Left lung (tissue), 10 donors: ENCODE measurements around the gene OBSCN. TPM values are rescaled to one million over a fixed set of nuclear protein-coding genes. Genes with fewer than 3 reads are reported as not detected.

ENCODE experiments used
- ATAC-seq: fragments of 200-7000 bp; cut with Tn5 transposase; one replicate; pipeline ENCODE4 v1.9.1; 2020; ENCODE audit warnings: moderate library complexity
- DNase-seq, 4 donors: peaks; one replicate each; pipeline ENCODE4 v3.0.0-alpha.2; 2013 to 2020
- H3K27ac ChIP-seq, 2 donors: fragments of 200-600 bp; sonication (generic) in 1 of 2; one replicate each; pipeline versions ENCODE4 v1.5.0 to v1.8.0; 2020 to 2021
- H3K27me3 ChIP-seq, 2 donors: fragments of 200-600 bp; sonication (generic) in 1 of 2; one replicate each; pipeline versions ENCODE4 v1.5.0 to v1.8.0; 2020 to 2021
- H3K36me3 ChIP-seq, 2 donors: fragments of 200-600 bp; sonication (generic) in 1 of 2; one replicate each; pipeline versions ENCODE4 v1.5.0 to v1.8.0; 2020 to 2021
- H3K4me1 ChIP-seq, 2 donors: fragments of 200-600 bp; one replicate each; pipeline ENCODE4 v1.8.0; 2021
- H3K4me3 ChIP-seq, 2 donors: fragments of 200-600 bp; sonication (generic) in 1 of 2; one replicate each; pipeline versions ENCODE4 v1.5.0 to v1.8.0; 2020 to 2021; ENCODE audit warnings: mild to moderate bottlenecking in 1 of 2
- H3K9me3 ChIP-seq, 2 donors: fragments of 200-600 bp; sonication (generic) in 1 of 2; one replicate each; pipeline versions ENCODE4 v1.5.0 to v1.8.0; 2020 to 2021
- CTCF ChIP-seq, 2 donors: fragments of 200-600 bp; sonication (generic) in 1 of 2; IDR thresholded peaks; one replicate each; pipeline versions ENCODE4 v1.5.0 to v1.8.0; 2021; ENCODE audit warnings: antibody characterized with exemption in 2 of 2
- intact Hi-C, 2 donors: fragments of 100-400 bp; cut with DNase I; formaldehyde crosslinking; loops; one replicate each; pipeline versions ENCODE4 v1.11.2 to v1.14.2; 2022
- polyA plus RNA-seq, 6 donors: library from polyadenylated mRNA; unstranded; fragments of 120-200 nt; gene quantifications; one replicate each; pipeline ENCODE4 v1.2.1, GENCODE V29; 2013; ENCODE audit not compliant: insufficient read length in 6 of 6
- total RNA-seq, 2 donors: library from RNA; stranded (reverse); fragmentation: NEBNext Ultra II Directional; extraction: Animal tissue kit (Norgen Biotek cat#: 25700); gene quantifications; one replicate each; pipeline ENCODE4 v1.2.1, GENCODE V29; 2021
- donor health status: DM: no; HTN: yes; CAD: no.
- donor health status: DM: no; HTN: no; CAD: no.

Gene OBSCN
- total and polyA plus RNA-seq, 8 donors, result 20.3 to 69.5 (median 47.5) TPM

DNA sequence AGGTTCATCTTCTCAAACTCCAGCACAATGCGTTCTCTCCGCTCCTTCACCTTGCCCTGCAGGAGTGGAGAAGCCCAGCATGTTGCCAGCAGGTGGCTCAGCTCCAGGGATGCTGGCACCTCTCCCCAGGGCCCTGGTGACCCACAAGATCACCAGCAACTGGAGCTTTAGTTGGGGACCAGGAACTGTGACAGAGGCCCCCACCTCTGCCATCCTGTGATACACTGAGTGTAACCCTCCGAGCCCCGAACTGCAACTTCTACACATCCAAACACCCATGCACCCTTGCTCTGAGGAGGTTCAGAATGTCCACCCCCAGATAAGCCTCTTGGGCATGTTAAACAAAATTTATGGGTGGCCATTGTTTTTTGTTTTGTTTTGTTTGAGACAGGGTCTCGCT is 203.3 kb downstream of the OBSCN start:
- H3K9me3 ChIP-seq, result no peaks in the 10 kb centered on the region
- no peak for ATAC-seq

DNA sequence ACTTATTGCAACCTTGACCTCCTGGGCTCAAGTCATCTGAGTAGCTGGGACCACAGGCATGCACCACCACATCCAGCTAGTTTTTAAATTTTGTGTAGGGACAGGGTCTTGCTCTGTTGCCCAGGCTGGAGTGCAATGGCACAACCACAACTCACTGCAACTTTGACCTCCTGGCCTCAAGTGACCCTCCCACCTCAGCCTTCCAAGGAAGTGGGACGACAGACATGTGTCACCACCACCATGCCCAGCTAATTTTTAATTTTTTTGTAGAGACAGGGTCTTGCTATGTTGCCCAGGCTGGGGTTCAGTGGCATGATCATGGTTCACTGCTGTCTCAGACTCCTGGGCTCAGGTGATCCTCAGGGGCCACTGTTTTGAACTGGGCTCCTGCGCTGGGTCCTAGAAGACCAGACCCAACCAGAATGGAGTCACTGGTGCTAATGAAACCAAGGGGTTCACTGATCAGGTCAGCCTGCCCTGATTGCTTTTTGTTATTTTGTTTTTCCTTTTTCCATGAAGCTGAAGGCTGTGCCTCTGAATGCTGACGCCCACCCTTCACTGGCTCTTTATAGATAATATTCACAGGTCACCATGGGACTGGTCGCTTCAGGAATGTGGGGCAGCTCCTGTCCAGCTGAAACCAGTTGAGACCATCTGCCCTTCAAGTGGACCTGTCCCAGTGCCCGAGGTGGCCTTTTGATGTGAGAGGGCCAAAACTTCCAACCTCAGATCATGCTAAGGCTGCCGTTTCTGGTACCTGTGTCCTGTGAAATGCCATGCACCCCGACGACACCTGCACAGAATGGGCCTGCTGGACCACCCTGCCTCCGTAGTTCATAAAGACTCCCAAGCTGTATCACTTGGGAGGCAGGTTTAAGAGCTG is 203.9 kb downstream of the OBSCN start:
- ATAC-seq, result no peak
- H3K4me3 ChIP-seq, result no peak overlapping the region
- H3K36me3 ChIP-seq, result peaks cover 0 to 12% of the 10 kb centered on the region in 2 donors
- peaks cover 17 to 23% of the 10 kb centered on the region in 2 donors for H3K4me1 ChIP-seq
- DNase-seq, result peak in 1 of 4 donors; percentile 22
- no peak overlapping the region for H3K27ac ChIP-seq
- H3K9me3 ChIP-seq, result no peaks in the 10 kb centered on the region
- intact Hi-C loops, result no loop called here
- H3K27me3 ChIP-seq, result peaks cover 13 to 29% of the 10 kb centered on the region in 2 donors
- TF ChIP-seq CTCF (IDR thresholded peaks at IDR 0.05), result no peak

More for the DNA sequence above, 203.3 kb downstream of the OBSCN start:
- Histone ChIP-seq H3K27me3 (peaks cover 9 to 22% of the 10 kb centered on the region in 2 donors), H3K27ac (no peak overlapping the region), H3K36me3 (peaks cover 0 to 12% of the 10 kb centered on the region in 2 donors), H3K4me1 (peaks cover 14 to 18% of the 10 kb centered on the region in 2 donors), H3K4me3 (no peak overlapping the region)
- intact Hi-C loops, result no loop called here
- TF ChIP-seq CTCF (IDR thresholded peaks at IDR 0.05), result no peak
- DNase-seq, result peak in 1 of 4 donors; percentile 25

DNA sequence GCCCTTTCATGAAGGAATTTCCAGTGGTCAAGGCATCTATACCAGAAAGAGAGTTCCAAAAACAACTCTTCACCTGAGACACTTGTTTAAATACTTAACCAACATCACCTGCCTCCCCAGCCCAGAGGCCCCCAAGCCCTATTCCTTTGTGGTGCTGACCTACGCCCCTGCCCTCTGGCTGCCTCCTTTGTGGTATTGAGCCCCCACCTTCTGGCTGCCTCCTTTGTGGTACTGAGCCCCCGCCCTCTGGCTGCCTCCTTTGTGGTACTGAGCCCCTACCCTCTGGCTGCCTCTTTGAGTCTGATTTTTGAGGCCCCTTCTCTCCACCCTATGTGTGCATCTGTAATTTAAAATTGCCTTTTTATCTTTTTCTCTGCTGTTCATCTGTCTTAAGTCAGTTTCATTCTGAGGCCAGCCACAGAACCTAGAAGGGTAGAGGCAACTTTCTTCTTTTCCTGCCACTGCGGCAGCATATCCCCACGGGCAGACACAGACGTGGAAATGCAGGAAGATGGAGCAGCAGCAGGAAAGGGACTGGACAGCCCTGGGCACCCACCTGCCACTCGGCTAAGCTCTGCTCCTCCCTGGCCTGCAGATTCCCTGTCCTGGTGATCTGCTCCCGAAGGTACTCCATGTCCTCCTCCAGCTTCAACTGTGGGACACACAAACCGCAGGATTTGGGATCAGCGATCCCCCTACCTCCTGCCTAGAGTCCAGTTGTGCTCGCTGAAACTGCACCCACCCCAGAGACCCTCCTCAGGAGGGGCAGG is 205.6 kb downstream of the OBSCN start:
- intact Hi-C loops, result no loop called here
- peaks cover 7 to 18% of the 10 kb centered on the region in 2 donors for H3K4me1 ChIP-seq
- H3K4me3 ChIP-seq, result no peak overlapping the region
- peaks cover 0 to 12% of the 10 kb centered on the region in 2 donors for H3K36me3 ChIP-seq
- ATAC-seq (no peak), DNase-seq (peak in 1 of 4 donors; percentile 25)
- no peak overlapping the region for H3K27ac ChIP-seq
- H3K27me3 ChIP-seq, result peaks cover 13 to 45% of the 10 kb centered on the region in 2 donors
- H3K9me3 ChIP-seq, result no peaks in the 10 kb centered on the region
- no peak for TF ChIP-seq CTCF (IDR thresholded peaks at IDR 0.05)

DNA sequence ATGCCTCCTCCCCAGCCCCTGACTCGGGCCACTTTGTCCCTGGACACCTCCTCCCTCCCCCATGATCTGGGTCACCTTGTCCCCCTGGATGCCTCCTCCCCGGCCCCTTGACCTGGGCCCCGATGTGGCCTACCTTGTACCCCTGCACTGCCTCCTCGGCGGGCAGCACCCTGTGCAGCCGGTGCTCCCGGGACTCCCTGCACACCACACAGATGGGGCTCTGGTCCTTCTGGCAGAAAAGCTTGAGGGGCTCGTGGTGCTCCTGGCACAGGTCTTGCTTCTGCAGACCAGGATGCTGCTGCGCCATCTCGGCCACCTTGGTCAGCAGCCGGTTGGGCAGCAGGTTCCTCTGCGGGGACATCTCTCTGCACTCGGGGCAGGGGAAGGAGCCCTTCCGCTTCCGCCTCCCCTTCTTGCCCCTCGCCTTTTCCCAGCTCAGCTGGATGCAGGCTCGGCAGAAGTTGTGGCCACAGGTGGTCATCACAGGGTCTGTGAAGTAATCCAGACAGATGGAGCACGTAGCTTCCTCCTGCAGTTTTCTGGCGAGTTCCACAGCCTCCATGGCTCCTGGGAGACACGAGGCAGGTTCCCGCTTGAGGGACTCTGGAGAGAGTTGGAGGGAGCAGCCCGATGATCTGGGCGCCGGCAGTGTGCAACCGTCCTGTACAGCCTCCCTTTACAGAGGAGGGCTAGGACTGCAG is 206.8 kb downstream of the OBSCN start:
- Histone ChIP-seq H3K4me3 (no peak overlapping the region), H3K9me3 (no peaks in the 10 kb centered on the region), H3K36me3 (peaks cover 0 to 12% of the 10 kb centered on the region in 2 donors), H3K27me3 (peaks cover 13 to 56% of the 10 kb centered on the region in 2 donors), H3K27ac (no peak overlapping the region), H3K4me1 (peaks cover 7 to 18% of the 10 kb centered on the region in 2 donors)
- DNase-seq, result peak in 1 of 4 donors; percentile 26
- TF ChIP-seq CTCF (IDR thresholded peaks at IDR 0.05), result no peak
- no peak for ATAC-seq
- intact Hi-C loops, result no loop called here
